HG02623 (cell line): ENCODE measurements around the gene THBS3.
A peak's percentile ranks its signal among the peaks of the same experiment; 100 is the strongest.
"Not testable (repeated sequence)": the region's sequence is repeated elsewhere in the genome, so short reads cannot be mapped to it uniquely, and the experiment has no call there.

Source experiments
- ATAC-seq: cut with Tn5 transposase; IDR thresholded peaks from one replicate; pipeline ENCODE4 v1.9.1; 2021; ENCODE audit warnings: moderate library complexity; ENCODE audit not compliant: unreplicated experiment

Gene THBS3

GRCh38 chr1:155175281-155175926 lies 32.3 kb downstream of the THBS3 start:
- no peak for ATAC-seq

- ATAC-seq: no peak
These were observed 33.1 kb downstream of the THBS3 start for GRCh38 chr1:155174324-155175280.

GRCh38 chr1:155173478-155174323 lies 34.0 kb downstream of the THBS3 start, which contains the start of gene TRIM46:
TRIM46 (plus strand) TSS chr1:155173849; CDS start chr1:155173967, 118 bp downstream.
- ATAC-seq: peak; percentile 3

DNA sequence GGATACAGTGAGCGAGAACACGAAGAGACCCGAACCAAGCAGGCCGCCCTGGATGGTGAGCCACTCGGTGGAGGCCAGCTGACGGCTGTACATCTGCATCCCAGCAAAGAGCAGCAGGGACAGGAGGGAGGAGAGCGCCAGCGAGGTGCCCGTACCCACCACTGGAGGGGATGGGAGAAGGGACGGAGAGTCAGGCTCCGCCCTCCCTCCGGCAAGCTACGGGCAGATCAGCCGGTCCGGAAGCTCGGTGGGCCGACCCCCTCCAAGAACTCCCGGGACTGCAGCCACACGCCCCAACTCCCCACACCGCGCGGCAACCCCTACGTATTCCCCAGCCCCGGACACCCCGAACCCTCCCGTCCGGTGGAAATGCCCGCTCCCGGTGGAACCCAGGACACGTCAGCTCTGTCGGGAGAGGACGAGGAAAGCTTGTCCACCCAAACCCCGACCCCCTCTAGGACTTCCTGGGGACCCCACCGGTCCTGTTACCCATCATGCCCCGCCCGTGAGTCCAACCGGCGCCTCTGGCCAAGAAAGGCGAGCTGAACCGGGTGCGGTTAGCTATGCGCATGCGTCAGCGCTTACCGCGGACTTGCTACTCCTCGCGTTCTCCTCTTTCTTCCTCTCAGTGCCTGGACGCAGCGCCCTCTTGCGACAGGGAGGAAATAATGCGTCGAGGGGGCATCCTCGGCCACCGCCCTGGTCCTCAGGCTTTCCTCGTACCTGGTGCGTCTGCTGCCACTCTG lies 34.8 kb downstream of the THBS3 start, which contains the start of gene KRTCAP2:
TSS of gene KRTCAP2 (minus strand) at position 573 of the 746 bp plus-strand sequence. CDS start at position 493, 80 bp downstream.
- peak; percentile 66 for ATAC-seq

DNA sequence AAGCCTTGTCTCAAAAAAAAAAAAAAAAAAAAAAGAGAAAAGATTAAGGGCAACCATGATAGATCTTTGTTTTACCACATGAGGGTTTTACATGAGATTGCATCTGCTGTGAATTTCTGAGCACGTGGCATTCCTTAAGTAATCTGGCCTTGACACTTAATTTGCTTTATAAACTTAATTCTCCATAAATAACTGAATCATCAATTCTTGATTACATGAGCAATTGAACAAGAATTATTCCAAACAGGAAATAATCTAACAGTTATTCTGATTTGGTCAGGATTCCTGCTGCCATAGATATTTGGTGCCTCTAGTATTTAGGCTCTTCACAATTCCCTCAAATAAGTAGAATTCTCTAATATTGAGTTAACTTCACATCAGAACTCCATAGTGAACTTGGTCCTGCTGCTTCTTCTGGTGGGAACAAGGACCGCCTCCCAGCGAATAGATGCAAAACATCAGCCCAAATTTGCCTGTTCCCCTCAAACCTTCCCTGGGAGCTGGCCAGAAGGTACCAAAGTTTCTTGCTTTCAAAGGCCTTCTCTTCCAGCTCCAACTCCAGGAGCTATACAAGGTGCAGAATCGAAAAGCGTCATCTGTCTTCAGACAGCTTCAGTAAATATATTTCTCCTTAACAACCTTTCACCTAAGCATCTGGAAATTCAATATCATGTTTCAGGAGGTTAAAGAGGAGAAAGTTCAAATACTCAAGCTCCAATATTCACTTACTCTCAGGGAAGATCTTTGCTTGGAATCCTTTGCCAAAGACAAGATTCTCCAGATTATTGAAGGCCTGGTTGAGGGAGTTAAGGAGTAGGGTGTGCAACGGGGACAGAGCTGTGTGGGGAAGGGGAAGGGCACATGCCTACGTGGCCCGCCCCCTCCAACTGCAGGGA lies 35.6 kb downstream of the THBS3 start:
- no peak for ATAC-seq

- no peak for ATAC-seq
These were observed 36.9 kb downstream of the THBS3 start for GRCh38 chr1:155170806-155171205.

- ATAC-seq: no peak
These were observed 37.5 kb downstream of the THBS3 start for GRCh38 chr1:155170101-155170785.

- ATAC-seq: no peak
These were observed 38.2 kb downstream of the THBS3 start for GRCh38 chr1:155169541-155169940.

- no peak for ATAC-seq
These were observed 39.1 kb downstream of the THBS3 start for GRCh38 chr1:155168456-155169210.

GRCh38 chr1:155168105-155168445 lies 39.6 kb downstream of the THBS3 start:
- not testable (repeated sequence) for ATAC-seq

- no peak for ATAC-seq
These were observed 40.3 kb downstream of the THBS3 start for GRCh38 chr1:155167166-155168104.

DNA sequence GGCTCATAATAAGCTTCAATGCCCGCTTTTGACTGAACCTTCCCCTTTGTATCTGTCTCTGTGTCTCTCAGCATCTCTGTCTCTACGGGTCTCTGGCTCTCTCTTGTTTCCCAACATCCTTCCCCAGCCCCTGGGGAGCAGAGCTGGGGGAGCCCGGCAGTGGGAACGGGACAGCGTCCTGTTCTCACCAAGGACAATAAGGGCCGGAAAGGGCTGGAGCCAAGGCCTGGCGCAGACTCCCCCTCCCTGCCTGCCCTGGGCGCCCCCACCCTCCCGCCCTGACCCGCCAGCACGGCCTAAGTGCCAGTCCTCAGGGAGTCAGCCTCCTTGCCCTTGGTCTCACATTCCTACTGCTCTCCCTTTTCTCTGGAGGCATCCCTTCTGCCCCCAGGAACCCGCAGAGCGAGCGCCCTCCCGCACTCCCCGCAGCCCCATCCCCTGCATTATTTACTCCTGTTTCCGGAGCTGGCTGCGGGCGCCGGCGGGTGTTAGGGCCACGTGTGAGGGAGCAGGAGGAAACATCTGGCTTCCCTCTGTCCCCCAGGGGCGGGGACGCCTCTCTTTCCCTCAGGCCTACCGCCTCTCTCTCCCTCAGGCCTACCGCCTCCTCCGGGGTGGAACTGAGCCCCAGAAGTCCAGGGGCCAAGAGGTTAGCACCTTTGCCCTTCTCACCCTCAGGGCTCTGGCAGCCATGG lies 41.1 kb downstream of the THBS3 start:
- ATAC-seq: no peak

- no peak for ATAC-seq
These were observed 41.6 kb downstream of the THBS3 start for GRCh38 chr1:155166051-155166470.

DNA sequence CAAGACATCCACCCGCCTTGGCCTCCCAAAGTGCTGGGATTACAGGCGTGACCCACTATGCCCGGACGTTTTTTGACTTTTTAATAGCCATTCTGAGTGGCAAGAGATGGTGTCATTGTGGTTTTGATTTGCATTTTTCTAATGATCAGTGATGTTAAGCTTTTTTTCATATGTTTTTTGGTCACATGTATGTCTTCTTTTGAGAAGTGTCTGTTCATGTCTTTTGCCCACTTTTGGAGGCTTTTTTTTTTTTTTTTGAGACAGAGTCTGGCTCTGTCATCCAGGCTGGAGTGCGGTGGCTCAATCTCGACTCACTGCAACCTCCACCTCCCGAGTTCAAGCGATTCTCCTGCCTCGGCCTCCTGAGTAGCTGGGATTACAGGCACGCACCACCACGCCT lies 43.1 kb downstream of the THBS3 start:
- ATAC-seq: not testable (repeated sequence)

DNA sequence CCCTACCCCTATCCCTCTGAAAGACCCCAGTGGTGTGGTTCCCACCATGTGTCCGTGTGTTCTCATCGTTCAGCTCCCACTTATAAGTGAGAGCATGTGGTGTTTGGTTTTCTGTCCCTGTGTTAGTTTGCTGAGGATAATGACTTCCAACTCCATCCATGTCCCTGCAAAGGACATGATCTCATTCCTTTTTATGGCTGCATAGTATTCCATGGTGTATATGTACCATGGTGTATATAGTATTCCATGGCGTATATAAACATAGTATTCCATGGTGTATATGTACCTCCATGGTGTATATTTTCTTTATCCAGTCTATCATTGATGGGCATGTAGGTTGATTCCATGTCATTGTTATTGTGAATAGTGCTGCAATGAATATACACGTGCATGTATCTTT lies 43.9 kb downstream of the THBS3 start:
- not testable (repeated sequence) for ATAC-seq

DNA sequence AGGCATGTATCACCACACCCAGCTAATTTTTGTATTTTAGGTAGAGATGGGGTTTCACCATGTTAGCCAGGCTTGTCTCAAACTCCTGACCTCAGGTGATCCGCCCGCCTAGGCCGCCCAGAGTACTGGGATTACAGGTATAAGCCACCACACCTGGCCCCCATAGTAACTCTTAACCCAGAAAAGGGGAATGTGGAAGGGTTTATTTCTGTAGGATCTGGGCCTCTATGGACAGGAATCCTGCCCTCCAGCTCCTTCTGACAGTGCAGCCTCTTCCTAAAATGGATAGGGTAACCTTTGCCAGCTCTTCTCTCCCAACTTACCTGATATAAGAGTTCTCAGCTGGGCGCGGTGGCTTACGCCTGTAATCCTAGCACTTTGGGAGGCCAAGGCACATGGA lies 45.1 kb downstream of the THBS3 start:
- not testable (repeated sequence) for ATAC-seq
